PC-3 (cell line): ENCODE measurements around the gene MRC2. TPM values are rescaled to one million over a fixed set of nuclear protein-coding genes. Genes with fewer than 3 reads are reported as not detected.

Source experiments
- ATAC-seq: fragments of 200-7000 bp; cut with Tn5 transposase; 2 replicates; pipeline ENCODE4 v1.9.1; 2020; ENCODE audit warnings: mild to moderate bottlenecking, moderate library complexity
- BruUV-seq: library from RNA; stranded (reverse); fragments of 400-500 nt; replicated peaks from 2 replicates; lab custom pipeline; 2021; lab: Mats Ljungman, UMichigan
- CTCF ChIA-PET: fragments of 300-600 bp; sonication (Branson Sonifier 250); formaldehyde crosslinking; loops from one replicate; lab custom pipeline; 2022; ENCODE audit warnings: antibody characterized with exemption; lab: Charles Lee
- POLR2A ChIA-PET: fragments of 300-600 bp; sonication (Branson Sonifier 250); formaldehyde crosslinking; loops from one replicate; lab custom pipeline; 2022; ENCODE audit warnings: antibody characterized with exemption; ENCODE audit not compliant: unreplicated experiment; lab: Charles Lee
- DNase-seq: peaks from one replicate; pipeline ENCODE4 v3.0.0-alpha.2; 2015
- H2AFZ ChIP-seq: fragments of 300-600 bp; sonication (generic); 2 replicates; pipeline ENCODE4 v1.6.0; 2016; ENCODE audit warnings: antibody characterized with exemption, low read length
- H3F3A ChIP-seq: fragments of 300-600 bp; sonication (generic); one replicate; pipeline ENCODE4 v1.6.0; 2017; ENCODE audit warnings: antibody characterized with exemption, low read length, control low read depth, mild to moderate bottlenecking; ENCODE audit not compliant: unreplicated experiment
- H3K27ac ChIP-seq: fragments of 300-600 bp; sonication (generic); 2 replicates; pipeline ENCODE4 v1.5.1; 2016; ENCODE audit warnings: mild to moderate bottlenecking, low read length
- H3K27me3 ChIP-seq: fragments of 300-600 bp; sonication (generic); 2 replicates; pipeline ENCODE4 v1.6.1; 2016; ENCODE audit warnings: low read length, mixed read lengths
- H3K36me3 ChIP-seq: fragments of 300-600 bp; sonication (generic); 2 replicates; pipeline ENCODE4 v1.6.1; 2016; ENCODE audit warnings: low read depth, mixed run types, low read length, mixed read lengths
- H3K4me1 ChIP-seq: fragments of 300-600 bp; sonication (generic); 2 replicates; pipeline ENCODE4 v1.5.1; 2016; ENCODE audit warnings: low read length; ENCODE audit not compliant: insufficient read depth
- H3K4me2 ChIP-seq: fragments of 300-600 bp; sonication (generic); 2 replicates; pipeline ENCODE4 v1.6.0; 2016; ENCODE audit warnings: low read length
- H3K4me3 ChIP-seq: fragments of 300-600 bp; sonication (generic); 2 replicates; pipeline ENCODE4 v1.5.1; 2016; ENCODE audit warnings: mild to moderate bottlenecking, low read length, mixed read lengths
- H3K79me2 ChIP-seq: fragments of 300-600 bp; sonication (generic); 2 replicates; pipeline ENCODE4 v1.6.1; 2017; ENCODE audit warnings: low read length, mixed read lengths
- H3K9ac ChIP-seq: fragments of 300-600 bp; sonication (generic); 2 replicates; pipeline ENCODE4 v1.6.0; 2016; ENCODE audit warnings: mild to moderate bottlenecking, low read length
- H3K9me2 ChIP-seq: fragments of 300-600 bp; sonication (generic); replicated peaks from 2 replicates; pipeline ENCODE4 v1.6.1; 2016; ENCODE audit warnings: mixed run types, low read length, mixed read lengths
- H3K9me3 ChIP-seq: fragments of 300-600 bp; sonication (generic); 2 replicates; pipeline ENCODE4 v1.6.1; 2016; ENCODE audit warnings: low read length, mixed read lengths
- H4K20me1 ChIP-seq: fragments of 300-600 bp; sonication (generic); 2 replicates; pipeline ENCODE4 v1.6.1; 2016; ENCODE audit warnings: low read length, mixed read lengths
- CTCF ChIP-seq: fragments of 300-600 bp; sonication (generic); conservative IDR thresholded peaks from 2 replicates; pipeline ENCODE4 v1.5.1; 2017; ENCODE audit warnings: antibody characterized with exemption, low read depth, mild to moderate bottlenecking, low read length
- EZH2 ChIP-seq: fragments of 300-600 bp; sonication (generic); IDR thresholded peaks from one replicate; pipeline ENCODE4 v1.6.1; 2017; ENCODE audit warnings: antibody characterized with exemption, mild to moderate bottlenecking, low read length; ENCODE audit not compliant: unreplicated experiment
- EZH2phosphoT487 ChIP-seq: fragments of 300-600 bp; sonication (generic); IDR thresholded peaks from 2 replicates; pipeline ENCODE4 v1.6.1; 2018; ENCODE audit warnings: mild to moderate bottlenecking, antibody characterized with exemption, low read length, borderline replicate concordance
- intact Hi-C: fragments of 100-400 bp; cut with micrococcal nuclease; formaldehyde crosslinking; loops from 2 replicates; pipeline ENCODE4 v1.9.0; 2023
- total RNA-seq: library from RNA; depleted of rRNA; stranded (reverse); fragments of >200 nt; gene quantifications from 2 replicates; pipeline ENCODE4 v1.2.3, GENCODE V29; 2014

MRC2 gene
- total RNA-seq, 1 experiment from 2014 or later, result 13.5 TPM

- H3K36me3 ChIP-seq, result no peaks in the 10 kb centered on the region
- no peaks in the 10 kb centered on the region for H3F3A ChIP-seq
- BruUV-seq, result no TSS peak
- TF ChIP-seq EZH2phosphoT487, result no peak
- no peak for TF ChIP-seq CTCF
- no peak for TF ChIP-seq EZH2
- no peaks in the 10 kb centered on the region for H3K9me2 ChIP-seq
- H4K20me1 ChIP-seq, result no peaks in the 10 kb centered on the region
- no peak overlapping the region for H2AFZ ChIP-seq
- POLR2A ChIA-PET, result no interaction called here
- DNase-seq, result peak; percentile 66
- H3K9me3 ChIP-seq, result no peaks in the 10 kb centered on the region
- H3K27me3 ChIP-seq, result no peaks in the 10 kb centered on the region
- H3K4me1 ChIP-seq, result peaks cover 6% of the 10 kb centered on the region
- H3K79me2 ChIP-seq, result no peaks in the 10 kb centered on the region
- no peak overlapping the region; the same call in 1 of the 2 replicates for H3K4me2 ChIP-seq
- H3K27ac ChIP-seq, result no peak overlapping the region
- H3K4me3 ChIP-seq, result no peak overlapping the region
- intact Hi-C loops, result no loop called here
- ATAC-seq, result peak; percentile 65
- H3K9ac ChIP-seq, result no peak overlapping the region
- CTCF ChIA-PET, result interaction anchor here (0.6 kb wide), 1 partner anchor 35 kb away, joined by 5 read pairs; no protein-coding TSS in a partner anchor
Measured at GRCh38 chr17:62668091-62668804, 40.8 kb downstream of the MRC2 start.

GRCh38 chr17:62670202-62670821, 42.8 kb downstream of the MRC2 start:
- Histone ChIP-seq H3F3A (no peaks in the 10 kb centered on the region), H3K79me2 (no peaks in the 10 kb centered on the region), H3K27ac (no peak overlapping the region), H3K9me2 (no peaks in the 10 kb centered on the region), H3K9ac (no peak overlapping the region), H3K4me1 (peaks cover 6% of the 10 kb centered on the region), H3K36me3 (no peaks in the 10 kb centered on the region), H3K9me3 (no peaks in the 10 kb centered on the region), H2AFZ (no peak overlapping the region), H3K4me3 (no peak overlapping the region), H3K4me2 (no peak overlapping the region), H3K27me3 (no peaks in the 10 kb centered on the region), H4K20me1 (no peaks in the 10 kb centered on the region)
- ATAC-seq, result no peak
- intact Hi-C loops, result loop anchor here (10.0 kb wide), 1 partner anchor 414 kb away; no protein-coding TSS in a partner anchor
- POLR2A ChIA-PET, result no interaction called here
- no peak for TF ChIP-seq EZH2phosphoT487
- no peak for TF ChIP-seq CTCF
- CTCF ChIA-PET, result no interaction called here
- no peak for DNase-seq
- no TSS peak for BruUV-seq

GRCh38 chr17:62671553-62671952, 44.1 kb downstream of the MRC2 start:
- Histone ChIP-seq H3K4me3 (no peak overlapping the region), H4K20me1 (no peaks in the 10 kb centered on the region), H3K27ac (no peak overlapping the region), H3K9ac (no peak overlapping the region), H3K79me2 (no peaks in the 10 kb centered on the region), H3K27me3 (no peaks in the 10 kb centered on the region), H3K36me3 (no peaks in the 10 kb centered on the region), H3K9me3 (no peaks in the 10 kb centered on the region), H3F3A (no peaks in the 10 kb centered on the region), H2AFZ (peak overlapping the region; percentile 37), H3K4me2 (no peak overlapping the region), H3K9me2 (no peaks in the 10 kb centered on the region), H3K4me1 (peaks cover 6% of the 10 kb centered on the region)
- no TSS peak for BruUV-seq
- ChIA-PET CTCF (interaction anchor here (0.6 kb wide), 1 partner anchor 15 kb away, joined by 3 read pairs; no protein-coding TSS in a partner anchor), POLR2A (no interaction called here)
- intact Hi-C loops, result loop anchor here (10.0 kb wide), 1 partner anchor 413 kb away; no protein-coding TSS in a partner anchor
- no peak for TF ChIP-seq CTCF
- no peak for TF ChIP-seq EZH2
- TF ChIP-seq EZH2phosphoT487, result no peak
- no peak for DNase-seq
- peak; percentile 29; the same call in 1 of the 2 replicates for ATAC-seq
